ENCODE measurements around the gene SUMO4. TPM values are rescaled to one million over a fixed set of nuclear protein-coding genes. Genes with fewer than 3 reads are reported as not detected.

The SUMO4 gene
- total RNA-seq, 6 donors from 2014 or later, result 1.9 to 8.4 (median 3.5) TPM

DNA sequence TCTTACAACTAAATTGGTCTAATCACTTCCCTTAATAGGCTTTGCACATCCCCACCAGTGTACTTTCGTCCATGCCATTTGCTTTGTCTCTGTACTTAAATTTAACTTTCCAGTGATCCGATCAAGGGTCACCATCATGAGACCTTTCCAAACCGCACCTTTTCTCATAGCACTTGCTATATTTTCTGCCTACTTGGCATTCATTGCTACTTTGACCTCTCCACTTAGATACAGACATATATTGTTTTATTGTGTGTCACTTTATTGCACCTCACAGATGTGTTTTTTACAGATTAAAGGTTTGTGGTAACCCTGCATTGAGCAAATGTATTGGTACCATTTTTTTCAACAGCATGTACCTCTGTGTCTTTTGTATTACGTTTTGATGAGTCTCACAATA is 14.8 kb downstream of the SUMO4 start:
- Histone ChIP-seq H3K27ac (no peak overlapping the region), H3K27me3 (no peaks in the 10 kb centered on the region)
- TF ChIP-seq POLR2A (IDR thresholded peaks at IDR 0.05), result no peak
- TF ChIP-seq, protein P1, sequence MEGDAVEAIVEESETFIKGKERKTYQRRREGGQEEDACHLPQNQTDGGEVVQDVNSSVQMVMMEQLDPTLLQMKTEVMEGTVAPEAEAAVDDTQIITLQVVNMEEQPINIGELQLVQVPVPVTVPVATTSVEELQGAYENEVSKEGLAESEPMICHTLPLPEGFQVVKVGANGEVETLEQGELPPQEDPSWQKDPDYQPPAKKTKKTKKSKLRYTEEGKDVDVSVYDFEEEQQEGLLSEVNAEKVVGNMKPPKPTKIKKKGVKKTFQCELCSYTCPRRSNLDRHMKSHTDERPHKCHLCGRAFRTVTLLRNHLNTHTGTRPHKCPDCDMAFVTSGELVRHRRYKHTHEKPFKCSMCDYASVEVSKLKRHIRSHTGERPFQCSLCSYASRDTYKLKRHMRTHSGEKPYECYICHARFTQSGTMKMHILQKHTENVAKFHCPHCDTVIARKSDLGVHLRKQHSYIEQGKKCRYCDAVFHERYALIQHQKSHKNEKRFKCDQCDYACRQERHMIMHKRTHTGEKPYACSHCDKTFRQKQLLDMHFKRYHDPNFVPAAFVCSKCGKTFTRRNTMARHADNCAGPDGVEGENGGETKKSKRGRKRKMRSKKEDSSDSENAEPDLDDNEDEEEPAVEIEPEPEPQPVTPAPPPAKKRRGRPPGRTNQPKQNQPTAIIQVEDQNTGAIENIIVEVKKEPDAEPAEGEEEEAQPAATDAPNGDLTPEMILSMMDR (IDR thresholded peaks at IDR 0.05), result no peak
- no peak for TF ChIP-seq EP300 (IDR thresholded peaks at IDR 0.05)
- TF ChIP-seq POLR2AphosphoS5 (IDR thresholded peaks at IDR 0.05), result no peak

GRCh38 chr6:149419696-149420404 is 19.8 kb downstream of the SUMO4 start:
- ATAC-seq (ENCODE audit: low FRiP score in 2 of 2) (no peak), DNase-seq (no peak)
- WGBS, 2 donors, result 86 to 91% methylated on average over 13 of the region's 13 CpGs
- Histone ChIP-seq H3K9me3 (no peaks in the 10 kb centered on the region), H3K36me3 (no peaks in the 10 kb centered on the region), H3K27ac (no peak overlapping the region), H3K27me3 (no peaks in the 10 kb centered on the region), H3K4me1 (peaks cover 0 to 14% (median 9%) of the 10 kb centered on the region in 4 donors), H3K4me3 (no peak overlapping the region)
- TF ChIP-seq EP300 (IDR thresholded peaks at IDR 0.05) (no peak), POLR2A (IDR thresholded peaks at IDR 0.05) (no peak), POLR2AphosphoS5 (IDR thresholded peaks at IDR 0.05) (no peak)
- TF ChIP-seq, protein P1 (IDR thresholded peaks at IDR 0.05), result no peak

More for the DNA sequence above, 14.8 kb downstream of the SUMO4 start:
- Histone ChIP-seq H3K4me3 (no peak overlapping the region), H3K36me3 (peaks cover 0 to 20% (median 6%) of the 10 kb centered on the region in 4 donors), H3K9me3 (no peaks in the 10 kb centered on the region), H3K4me1 (no peaks in the 10 kb centered on the region)
- ATAC-seq (ENCODE audit: low FRiP score in 2 of 2), result no peak
- DNase-seq, result no peak
- 85 to 95% methylated on average over 4 of the region's 4 CpGs for WGBS, 2 donors

DNA sequence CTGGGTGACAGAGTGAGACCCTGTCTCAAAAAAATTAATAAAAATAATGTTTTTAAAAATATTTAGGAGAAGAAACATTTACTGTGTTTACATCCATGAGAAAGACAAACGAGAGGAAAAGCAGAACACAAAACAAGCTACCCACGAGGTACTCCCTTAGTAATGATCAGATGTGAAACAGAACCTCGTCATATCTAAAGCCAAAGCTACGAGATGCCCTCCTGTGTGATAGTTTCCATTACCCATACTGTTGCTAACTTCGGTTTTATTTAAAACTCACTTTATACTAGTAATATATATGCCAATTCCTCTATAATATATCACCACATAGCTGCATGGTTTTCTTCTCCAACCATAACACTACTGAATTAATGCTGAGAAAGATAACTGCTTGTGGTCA is 21.1 kb downstream of the SUMO4 start:
- 73 to 82% methylated on average over 5 of the region's 5 CpGs for WGBS, 2 donors
- Histone ChIP-seq H3K9me3 (no peaks in the 10 kb centered on the region), H3K27me3 (no peaks in the 10 kb centered on the region), H3K4me1 (peaks cover 0 to 14% (median 9%) of the 10 kb centered on the region in 4 donors), H3K4me3 (no peak overlapping the region), H3K27ac (no peak overlapping the region), H3K36me3 (no peaks in the 10 kb centered on the region)
- DNase-seq (no peak), ATAC-seq (ENCODE audit: low FRiP score in 2 of 2) (no peak)
- TF ChIP-seq POLR2AphosphoS5 (IDR thresholded peaks at IDR 0.05) (no peak), EP300 (IDR thresholded peaks at IDR 0.05) (no peak), POLR2A (IDR thresholded peaks at IDR 0.05) (no peak)

DNA sequence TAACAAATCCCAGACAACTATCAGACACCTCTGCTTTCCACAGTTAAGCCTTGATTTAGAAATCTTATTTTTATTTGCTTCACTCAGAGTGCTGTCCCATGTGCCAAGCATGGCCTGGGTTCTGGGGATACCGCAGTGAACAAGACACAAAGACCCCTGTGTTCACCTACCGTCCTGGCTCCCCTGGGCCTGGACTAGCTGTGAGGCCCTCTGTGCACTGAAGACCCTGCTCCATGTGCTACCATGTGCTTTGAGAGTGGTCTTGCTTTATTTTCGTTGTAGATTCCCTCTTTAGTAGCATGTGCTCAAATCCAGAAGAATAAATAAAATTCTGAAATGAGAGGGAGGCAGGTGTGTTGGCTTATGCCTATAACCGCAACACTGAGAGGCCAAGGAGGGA is 22.5 kb downstream of the SUMO4 start:
- Histone ChIP-seq H3K36me3 (no peaks in the 10 kb centered on the region), H3K4me1 (peaks cover 0 to 14% (median 9%) of the 10 kb centered on the region in 4 donors), H3K4me3 (no peak overlapping the region), H3K9me3 (no peaks in the 10 kb centered on the region), H3K27ac (peak overlapping the region in 1 of 4 donors; percentile 64), H3K27me3 (no peaks in the 10 kb centered on the region)
- TF ChIP-seq POLR2A (IDR thresholded peaks at IDR 0.05), result no peak
- no peak for TF ChIP-seq EP300 (IDR thresholded peaks at IDR 0.05)
- TF ChIP-seq, protein P1 (IDR thresholded peaks at IDR 0.05), result no peak
- TF ChIP-seq POLR2AphosphoS5 (IDR thresholded peaks at IDR 0.05), result no peak
- ATAC-seq (ENCODE audit: low FRiP score in 2 of 2) (no peak), DNase-seq (no peak)
- WGBS, 2 donors, result 87 to 94% methylated on average over 4 of the region's 4 CpGs

DNA sequence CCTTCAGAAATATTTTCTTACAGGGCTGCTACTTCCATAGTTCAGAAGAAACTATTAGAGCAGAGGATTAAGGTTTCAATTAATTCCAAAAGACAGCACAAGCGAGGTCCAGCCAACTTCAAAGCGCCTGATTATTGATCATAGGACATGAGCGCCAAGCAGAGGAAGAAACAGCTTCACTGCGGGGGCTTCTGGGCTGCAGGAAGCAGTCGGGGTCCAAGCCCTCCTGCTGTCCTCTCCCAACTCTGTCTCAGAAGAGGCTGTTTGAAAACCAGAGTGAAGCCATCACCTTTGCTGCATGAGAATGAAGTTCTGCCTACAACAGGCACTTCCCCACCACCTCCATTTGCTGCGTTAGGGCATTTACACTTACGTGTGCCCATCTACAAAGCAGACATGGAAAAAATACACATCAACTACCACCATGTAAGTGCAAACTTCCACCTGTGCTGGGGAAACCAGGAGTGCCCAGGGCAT is 23.9 kb downstream of the SUMO4 start:
- Histone ChIP-seq H3K4me1 (peaks cover 0 to 14% (median 9%) of the 10 kb centered on the region in 4 donors), H3K27me3 (no peaks in the 10 kb centered on the region), H3K4me3 (no peak overlapping the region), H3K36me3 (no peaks in the 10 kb centered on the region), H3K9me3 (no peaks in the 10 kb centered on the region), H3K27ac (peak overlapping the region in 3 of 4 donors; percentile 3 to 64 (median 9))
- DNase-seq (no peak), ATAC-seq (ENCODE audit: low FRiP score in 2 of 2) (no peak)
- WGBS, 2 donors, result 63 to 66% methylated on average over 7 of the region's 7 CpGs
- TF ChIP-seq POLR2A (IDR thresholded peaks at IDR 0.05) (no peak), EP300 (IDR thresholded peaks at IDR 0.05) (no peak), POLR2AphosphoS5 (IDR thresholded peaks at IDR 0.05) (no peak)
- TF ChIP-seq, protein P1 (IDR thresholded peaks at IDR 0.05), result no peak
